HG03159 (cell line): Measurements from ENCODE around the gene COG3.

Experiments
- ATAC-seq: cut with Tn5 transposase; IDR thresholded peaks from one replicate; pipeline ENCODE4 v1.9.1; 2021; ENCODE audit warnings: mild to moderate bottlenecking, moderate library complexity; ENCODE audit not compliant: unreplicated experiment

Gene COG3

GRCh38 chr13:45503658-45504057, 38.9 kb downstream of the COG3 start:
- ATAC-seq = no peak

- no peak for ATAC-seq
Observed at GRCh38 chr13:45506811-45507210, 42.1 kb downstream of the COG3 start.

GRCh38 chr13:45508776-45509175, 44.0 kb downstream of the COG3 start:
- ATAC-seq = no peak

GRCh38 chr13:45510672-45511071, 45.9 kb downstream of the COG3 start:
- no peak for ATAC-seq

- ATAC-seq = no peak
Observed at GRCh38 chr13:45511310-45512097, 46.8 kb downstream of the COG3 start.

GRCh38 chr13:45512098-45512496, 47.4 kb downstream of the COG3 start:
- no peak for ATAC-seq

GRCh38 chr13:45516757-45517156, 52.0 kb downstream of the COG3 start:
- ATAC-seq = no peak

GRCh38 chr13:45518525-45519245, 53.9 kb downstream of the COG3 start:
- ATAC-seq = no peak

- ATAC-seq = no peak
Observed at GRCh38 chr13:45519493-45519892, 54.8 kb downstream of the COG3 start.

GRCh38 chr13:45521297-45521696, 56.6 kb downstream of the COG3 start:
- no peak for ATAC-seq

- ATAC-seq = no peak
Observed at GRCh38 chr13:45522571-45522970, 57.8 kb downstream of the COG3 start.

- no peak for ATAC-seq
Observed at GRCh38 chr13:45527699-45528462, 63.1 kb downstream of the COG3 start.

- no peak for ATAC-seq
Observed at GRCh38 chr13:45529758-45530157, 65.0 kb downstream of the COG3 start.

- no peak for ATAC-seq
Observed at GRCh38 chr13:45534604-45535003, 69.9 kb downstream of the COG3 start.

- no peak for ATAC-seq
Observed at GRCh38 chr13:45536224-45536623, 71.5 kb downstream of the COG3 start.

- ATAC-seq = no peak
Observed at GRCh38 chr13:45537516-45537915, 72.8 kb downstream of the COG3 start.

- ATAC-seq = no peak
Observed at GRCh38 chr13:45538382-45538781, 73.6 kb downstream of the COG3 start.

GRCh38 chr13:45540195-45540594, 75.5 kb downstream of the COG3 start:
- ATAC-seq = no peak

GRCh38 chr13:45540864-45541263, 76.1 kb downstream of the COG3 start:
- ATAC-seq = no peak

GRCh38 chr13:45541806-45542205, 77.1 kb downstream of the COG3 start:
- no peak for ATAC-seq

GRCh38 chr13:45542391-45542790, 77.7 kb downstream of the COG3 start:
- ATAC-seq = no peak

GRCh38 chr13:45542878-45543277, 78.1 kb downstream of the COG3 start:
- no peak for ATAC-seq
